T47D (cell line): ENCODE results near the gene MYL3.

Experiments used
- DNase-seq, 2 experiments: peaks; one replicate each; pipeline versions ENCODE4 v3.0.0 to v3.0.0-alpha.2; 2011 to 2012; ENCODE audit warnings: low read depth in 1 of 2, low spot score in 1 of 2
- JUND ChIP-seq: IDR thresholded peaks from 2 replicates; pipeline ENCODE4 v1.6.1; 2012; ENCODE audit warnings: low read depth
- in situ Hi-C: cut with HindIII; loops from 2 replicates; pipeline ENCODE4 v1.10.0; 2016; ENCODE audit warnings: low sequenced_read_pairs, low pct_unique_long_range_greater_than_20kb

The MYL3 gene

GRCh38 chr3:46884929-46885328, 21.7 kb upstream of the MYL3 start:
- DNase-seq: no peak
- no peak for TF ChIP-seq JUND
- in situ Hi-C loops: no loop called here

GRCh38 chr3:46884427-46884826, 21.2 kb upstream of the MYL3 start:
- no peak for TF ChIP-seq JUND
- in situ Hi-C loops: no loop called here
- no peak for DNase-seq

- no peak for DNase-seq
- no peak for TF ChIP-seq JUND
- in situ Hi-C loops: no loop called here
Measured at GRCh38 chr3:46883830-46884185, 20.6 kb upstream of the MYL3 start.

- in situ Hi-C loops: no loop called here
- no peak for DNase-seq
- TF ChIP-seq JUND: no peak
Measured at GRCh38 chr3:46883054-46883829, 20.0 kb upstream of the MYL3 start.

GRCh38 chr3:46882377-46883053, 19.3 kb upstream of the MYL3 start:
- in situ Hi-C loops: no loop called here

GRCh38 chr3:46881596-46882376, 18.5 kb upstream of the MYL3 start:
- DNase-seq: no peak
- in situ Hi-C loops: no loop called here
- TF ChIP-seq JUND: no peak

More at GRCh38 chr3:46882377-46883053, 19.3 kb upstream of the MYL3 start:
- peak in 1 of 2 experiments; percentile 7 for DNase-seq
- TF ChIP-seq JUND: no peak

- no peak for TF ChIP-seq JUND
- no peak for DNase-seq
- in situ Hi-C loops: no loop called here
Measured at GRCh38 chr3:46880884-46881595, 17.8 kb upstream of the MYL3 start.

- in situ Hi-C loops: no loop called here
- no peak for TF ChIP-seq JUND
- DNase-seq: peak in 1 of 2 experiments; percentile 20
Measured at GRCh38 chr3:46878781-46879436, 15.7 kb upstream of the MYL3 start.

GRCh38 chr3:46877406-46878125, 14.3 kb upstream of the MYL3 start, which contains the start of gene PTH1R:
PTH1R (plus strand) TSS chr3:46877721; CDS start chr3:46883560, 5,839 bp downstream.
- in situ Hi-C loops: no loop called here
- no peak for DNase-seq
- TF ChIP-seq JUND: no peak

GRCh38 chr3:46876313-46877300, 13.4 kb upstream of the MYL3 start:
- no peak for DNase-seq
- in situ Hi-C loops: no loop called here
- TF ChIP-seq JUND: no peak
